RKO (cell line): Measurements from ENCODE around the gene STOX2.

Experiments
- DNase-seq: peaks from one replicate; pipeline ENCODE4 v3.0.0-alpha.2; 2016; ENCODE audit warnings: low spot score

The STOX2 gene

GRCh38 chr4:183905081-183905592 lies at the start of gene STOX2:
Gene STOX2 (plus strand): TSS chr4:183905307. CDS start chr4:183906791, 1,484 bp downstream.
- no peak for DNase-seq

- no peak for DNase-seq
Observed at GRCh38 chr4:183855323-183856190, 49.5 kb upstream of the STOX2 start.

GRCh38 chr4:183857040-183857439 lies 48.1 kb upstream of the STOX2 start:
- DNase-seq, result no peak

GRCh38 chr4:183858011-183858615 lies 47.0 kb upstream of the STOX2 start:
- no peak for DNase-seq

- DNase-seq, result no peak
Observed at GRCh38 chr4:183860119-183860518, 45.0 kb upstream of the STOX2 start.

GRCh38 chr4:183860731-183861130 lies 44.4 kb upstream of the STOX2 start:
- no peak for DNase-seq

GRCh38 chr4:183861426-183861825 lies 43.7 kb upstream of the STOX2 start:
- no peak for DNase-seq

GRCh38 chr4:183863155-183863825 lies 41.8 kb upstream of the STOX2 start:
- DNase-seq, result no peak

GRCh38 chr4:183867247-183867646 lies 37.9 kb upstream of the STOX2 start:
- no peak for DNase-seq

- DNase-seq, result no peak
Observed at GRCh38 chr4:183870997-183871396, 34.1 kb upstream of the STOX2 start.

GRCh38 chr4:183871581-183871980 lies 33.5 kb upstream of the STOX2 start:
- DNase-seq, result no peak

GRCh38 chr4:183872531-183872930 lies 32.6 kb upstream of the STOX2 start:
- no peak for DNase-seq

- no peak for DNase-seq
Observed at GRCh38 chr4:183873409-183874185, 31.5 kb upstream of the STOX2 start.

GRCh38 chr4:183875251-183875825 lies 29.8 kb upstream of the STOX2 start:
- no peak for DNase-seq

GRCh38 chr4:183876268-183876934 lies 28.7 kb upstream of the STOX2 start:
- DNase-seq, result no peak

GRCh38 chr4:183878251-183878970 lies 26.7 kb upstream of the STOX2 start:
- DNase-seq, result no peak

GRCh38 chr4:183885205-183885720 lies 19.8 kb upstream of the STOX2 start:
- no peak for DNase-seq

- DNase-seq, result no peak
Observed at GRCh38 chr4:183887351-183887750, 17.8 kb upstream of the STOX2 start.

GRCh38 chr4:183888564-183888963 lies 16.5 kb upstream of the STOX2 start:
- no peak for DNase-seq

- DNase-seq, result no peak
Observed at GRCh38 chr4:183889190-183889589, 15.9 kb upstream of the STOX2 start.
